ACHN (cell line): ENCODE measurements around the gene CNIH2.

Experiments
- DNase-seq: peaks from one replicate; pipeline ENCODE4 v3.0.0-alpha.2; 2015
- in situ Hi-C: cut with HindIII; loops from 2 replicates; pipeline ENCODE4 v1.10.0; 2017; ENCODE audit warnings: low sequenced_read_pairs, low pct_ligation_motif_present, low pct_unique_long_range_greater_than_20kb

CNIH2 gene

GRCh38 chr11:66321606-66322005 is 43.6 kb downstream of the CNIH2 start:
- in situ Hi-C loops = no loop called here
- no peak for DNase-seq

DNA sequence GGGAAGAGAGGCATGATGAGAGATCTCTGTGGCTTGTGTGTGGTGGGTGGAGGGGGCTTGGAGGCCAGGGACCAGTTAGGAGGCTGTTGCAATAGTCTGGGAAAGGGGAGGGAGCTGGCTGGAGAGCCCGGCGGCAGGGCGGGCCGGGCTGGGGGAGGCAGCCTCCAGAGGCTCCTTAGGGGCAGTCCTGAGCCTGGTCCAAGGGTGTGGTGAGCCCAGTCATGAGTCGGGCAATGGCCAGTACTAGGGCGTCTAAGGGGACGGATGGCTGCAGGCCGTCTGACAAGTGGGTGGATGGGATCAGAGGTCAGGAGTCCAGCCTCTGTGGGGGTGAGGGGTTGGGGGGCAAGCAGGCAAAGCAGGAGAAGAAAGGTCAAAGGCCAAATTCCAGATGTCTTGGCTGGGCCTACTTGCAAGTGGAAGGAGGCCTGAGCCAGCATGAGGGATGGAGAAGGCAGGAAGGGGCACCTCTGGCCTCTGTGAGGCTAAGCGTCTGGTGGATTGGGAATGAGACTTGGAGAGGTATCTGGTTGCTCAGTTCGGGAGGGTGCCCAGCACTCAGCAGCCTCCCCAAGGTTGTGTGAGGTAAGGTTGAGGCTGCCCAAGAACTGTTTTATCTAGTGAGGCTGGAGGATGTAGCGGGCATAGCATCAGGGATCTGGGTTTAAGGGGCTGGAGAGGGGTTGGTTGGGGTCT is 44.9 kb downstream of the CNIH2 start:
- no peak for DNase-seq
- in situ Hi-C loops = no loop called here

- in situ Hi-C loops = no loop called here
- DNase-seq = no peak
Observed at GRCh38 chr11:66323684-66324083, 45.7 kb downstream of the CNIH2 start.

DNA sequence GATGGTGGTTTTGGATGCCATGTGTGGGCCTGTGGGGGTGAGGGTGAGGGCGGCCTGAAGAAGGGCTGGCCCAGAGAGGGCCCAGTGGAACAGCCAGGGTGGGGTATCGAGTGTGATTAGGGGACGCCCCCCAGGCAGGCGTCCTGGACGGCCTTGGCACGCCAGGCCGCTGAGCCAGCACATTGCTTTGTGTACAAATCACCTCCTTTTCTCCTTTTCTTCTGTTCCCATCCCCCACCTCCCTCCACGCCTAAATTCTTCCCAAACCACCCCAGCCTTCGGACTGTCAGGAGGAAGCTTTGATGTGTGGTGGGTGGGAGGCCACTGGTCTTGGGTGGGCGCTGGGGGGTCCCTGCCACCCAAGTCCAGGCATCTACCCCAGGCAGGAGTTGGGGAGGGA is 46.7 kb downstream of the CNIH2 start:
- in situ Hi-C loops = no loop called here

GRCh38 chr11:66325263-66325671 is 47.3 kb downstream of the CNIH2 start:
- no peak for DNase-seq
- in situ Hi-C loops = no loop called here

More for the DNA sequence above, 46.7 kb downstream of the CNIH2 start:
- DNase-seq = no peak

DNA sequence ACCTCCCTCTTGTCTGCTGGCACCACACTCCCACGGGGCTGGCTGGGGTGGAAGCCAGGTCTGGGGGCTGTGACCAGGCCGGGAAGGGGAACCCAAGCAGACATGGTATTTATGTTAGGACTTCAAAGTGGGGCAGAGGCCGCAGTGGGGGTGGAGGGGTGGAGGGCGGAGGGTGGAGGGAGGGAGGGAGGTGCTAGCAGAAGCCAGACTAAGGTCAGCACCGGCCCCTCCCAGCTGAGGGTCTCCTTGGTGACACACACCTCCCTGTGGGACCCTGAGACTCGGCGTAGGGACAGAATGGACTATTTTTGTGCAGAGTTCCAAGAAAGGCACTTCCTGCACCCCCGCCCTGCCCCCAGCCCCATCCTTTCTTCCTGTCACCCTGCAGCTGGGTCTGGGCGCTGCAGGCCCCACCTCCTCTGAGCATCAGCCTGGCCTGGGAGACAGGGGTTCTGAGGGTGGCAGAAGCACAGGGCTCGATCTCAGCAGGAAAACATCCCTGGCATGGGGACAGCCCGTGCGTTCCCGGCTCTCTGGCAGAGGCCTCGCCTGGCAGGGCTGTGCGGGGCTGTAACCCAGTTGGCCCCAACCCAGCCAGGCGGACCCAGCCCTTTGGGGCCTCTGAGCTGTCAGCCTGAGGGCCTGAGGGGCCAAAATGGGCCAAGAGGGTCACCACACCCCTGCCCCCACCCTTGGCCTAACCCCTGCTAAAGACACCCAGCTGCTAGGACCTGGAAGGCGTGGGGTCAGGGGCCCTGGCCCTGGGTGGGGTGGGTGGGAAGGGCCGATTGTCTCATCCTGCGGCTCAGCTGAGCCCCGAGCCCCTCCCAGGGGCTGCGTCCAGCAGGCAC is 48.5 kb downstream of the CNIH2 start:
- in situ Hi-C loops = no loop called here
- no peak for DNase-seq

DNA sequence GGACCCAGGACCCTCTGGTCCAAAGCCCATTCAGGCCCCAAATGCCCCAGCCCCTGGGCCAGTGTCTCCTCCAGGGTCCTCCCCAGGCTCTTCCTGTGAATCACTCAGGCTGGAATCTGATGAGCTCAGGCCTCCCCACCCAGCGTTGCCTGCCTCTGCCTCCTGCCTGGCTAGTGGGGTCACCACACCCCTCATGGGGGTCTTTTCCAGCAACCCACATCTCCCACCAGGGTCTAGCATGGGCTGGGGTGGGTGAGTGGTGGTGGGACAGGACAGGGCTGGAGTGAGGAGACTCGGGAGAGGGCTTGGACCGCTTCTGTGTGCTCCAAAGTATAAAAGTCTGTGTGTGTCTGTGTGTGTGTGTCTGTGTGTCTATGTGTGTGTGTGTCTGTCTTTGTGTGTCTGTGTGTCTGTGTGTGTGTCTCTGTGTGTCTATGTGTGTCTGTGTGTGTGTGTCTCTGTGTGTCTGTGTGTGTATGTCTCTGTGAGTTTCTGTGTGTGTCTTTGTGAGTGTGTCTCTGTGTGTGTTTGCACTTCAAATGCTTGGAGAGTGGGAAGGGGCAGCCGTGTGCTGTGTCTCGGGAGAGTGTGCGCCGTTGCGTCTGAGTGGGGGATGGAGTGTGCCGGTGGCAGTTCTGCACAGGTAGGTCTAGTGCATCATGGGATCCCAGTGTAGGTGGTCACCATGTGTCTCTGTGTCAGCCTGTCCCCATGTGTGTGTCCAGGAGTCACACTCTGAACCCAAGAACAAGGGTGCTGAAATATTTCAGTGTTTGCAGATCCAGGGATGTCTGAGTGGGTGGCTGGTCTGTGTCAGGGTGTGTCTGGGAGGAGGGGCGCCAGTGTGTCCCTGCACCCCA is 49.4 kb downstream of the CNIH2 start:
- in situ Hi-C loops = no loop called here
- peak; percentile 46 for DNase-seq

DNA sequence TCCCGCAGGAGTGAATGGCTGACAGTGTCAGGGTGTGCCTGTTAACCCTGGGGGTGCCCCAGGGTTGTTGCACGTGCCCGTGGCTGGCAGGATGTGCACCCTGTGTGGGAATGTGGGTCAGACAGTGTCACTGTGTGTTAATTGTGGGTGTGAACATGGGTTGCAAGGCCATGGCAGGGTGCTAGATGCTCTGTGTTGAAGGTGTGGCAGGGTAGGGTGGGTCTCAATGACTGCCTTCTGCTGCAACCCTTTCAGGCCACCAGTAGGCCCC is 50.0 kb downstream of the CNIH2 start:
- in situ Hi-C loops = no loop called here
- no peak for DNase-seq

DNA sequence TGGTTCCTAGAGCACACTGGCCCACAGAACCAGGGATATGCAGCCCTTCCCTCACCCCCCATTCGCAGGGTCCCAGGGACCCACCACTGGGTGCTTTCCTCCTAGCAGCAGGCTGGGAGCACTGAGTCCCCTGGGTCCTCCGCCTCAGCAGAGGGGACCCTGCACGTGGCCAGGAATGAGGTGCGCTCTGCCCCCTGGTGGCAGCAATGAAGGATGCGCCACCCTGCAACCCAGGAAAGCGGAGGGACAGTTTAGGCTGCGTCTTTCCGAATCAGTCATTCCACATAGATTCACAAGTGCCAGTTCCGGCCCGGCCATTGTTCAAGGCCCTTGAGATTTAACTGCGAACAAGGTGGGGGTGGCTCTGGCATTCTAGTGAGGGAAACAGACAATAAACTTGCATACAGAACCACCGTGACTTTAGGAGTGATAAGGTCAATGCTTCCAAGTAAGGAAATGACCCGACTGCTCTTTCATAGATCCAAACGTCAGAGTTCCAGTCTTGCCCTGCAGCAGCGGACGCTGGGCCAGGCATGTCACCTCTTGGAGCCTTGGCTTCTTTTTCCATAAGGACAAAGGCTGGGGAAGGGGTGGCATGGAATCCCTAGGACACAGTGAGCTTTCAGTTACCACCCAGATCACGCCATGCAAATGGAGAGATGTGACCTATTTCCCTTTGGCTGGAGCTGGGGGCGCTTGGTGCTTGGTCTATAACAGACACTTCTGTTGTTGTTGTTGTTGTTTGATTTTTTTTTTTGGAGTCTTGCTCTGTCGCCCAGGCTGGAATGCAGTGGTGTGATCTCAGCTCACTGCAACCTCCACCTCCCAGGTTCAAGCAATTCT is 50.5 kb downstream of the CNIH2 start:
- peak; percentile 69 for DNase-seq
- in situ Hi-C loops = no loop called here

DNA sequence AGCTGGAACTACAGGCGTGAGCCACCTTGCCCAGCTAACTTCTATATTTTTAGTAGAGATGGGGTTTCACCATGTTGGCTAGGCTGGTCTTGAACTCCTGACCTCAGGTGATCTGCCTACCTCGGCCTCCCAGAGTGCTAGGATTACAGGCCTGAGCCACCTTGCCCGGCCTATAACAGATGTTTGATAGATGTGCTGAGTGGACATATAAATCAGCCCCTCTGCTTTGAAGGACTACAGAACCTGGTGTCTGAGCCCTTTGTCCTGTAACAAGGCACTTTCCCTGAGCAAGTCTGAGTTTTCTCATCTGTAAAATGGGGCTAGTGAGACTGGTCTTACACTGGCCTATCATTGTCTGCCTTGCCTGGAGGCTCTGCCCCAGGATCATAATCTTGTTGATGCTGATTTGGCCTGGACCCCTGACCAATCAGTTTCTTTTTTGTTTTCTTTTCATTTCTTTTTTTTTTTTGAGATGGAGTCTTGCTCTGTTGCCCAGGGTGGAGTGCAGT is 51.2 kb downstream of the CNIH2 start:
- in situ Hi-C loops = no loop called here
- no peak for DNase-seq

DNA sequence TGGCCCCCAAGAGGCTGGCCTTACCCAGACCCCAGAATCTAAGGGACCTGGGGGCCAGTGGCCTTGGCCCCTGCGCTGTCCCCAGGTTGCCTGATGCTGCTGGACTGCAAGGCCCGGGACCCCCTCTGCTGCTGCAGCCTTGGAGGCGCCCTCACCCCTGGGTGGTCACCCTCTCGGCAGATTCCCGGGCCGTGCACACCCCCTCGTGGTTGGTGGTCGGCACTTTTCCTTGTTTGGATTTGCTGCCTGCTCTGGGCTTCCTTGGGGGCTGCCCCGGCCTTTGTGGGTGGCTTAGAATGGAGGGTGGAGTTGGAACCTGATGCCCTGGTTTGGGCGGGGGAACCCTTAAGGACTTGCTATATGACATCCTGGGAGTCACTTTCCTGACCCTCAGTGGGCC is 53.0 kb downstream of the CNIH2 start:
- in situ Hi-C loops = no loop called here
- DNase-seq = no peak

DNA sequence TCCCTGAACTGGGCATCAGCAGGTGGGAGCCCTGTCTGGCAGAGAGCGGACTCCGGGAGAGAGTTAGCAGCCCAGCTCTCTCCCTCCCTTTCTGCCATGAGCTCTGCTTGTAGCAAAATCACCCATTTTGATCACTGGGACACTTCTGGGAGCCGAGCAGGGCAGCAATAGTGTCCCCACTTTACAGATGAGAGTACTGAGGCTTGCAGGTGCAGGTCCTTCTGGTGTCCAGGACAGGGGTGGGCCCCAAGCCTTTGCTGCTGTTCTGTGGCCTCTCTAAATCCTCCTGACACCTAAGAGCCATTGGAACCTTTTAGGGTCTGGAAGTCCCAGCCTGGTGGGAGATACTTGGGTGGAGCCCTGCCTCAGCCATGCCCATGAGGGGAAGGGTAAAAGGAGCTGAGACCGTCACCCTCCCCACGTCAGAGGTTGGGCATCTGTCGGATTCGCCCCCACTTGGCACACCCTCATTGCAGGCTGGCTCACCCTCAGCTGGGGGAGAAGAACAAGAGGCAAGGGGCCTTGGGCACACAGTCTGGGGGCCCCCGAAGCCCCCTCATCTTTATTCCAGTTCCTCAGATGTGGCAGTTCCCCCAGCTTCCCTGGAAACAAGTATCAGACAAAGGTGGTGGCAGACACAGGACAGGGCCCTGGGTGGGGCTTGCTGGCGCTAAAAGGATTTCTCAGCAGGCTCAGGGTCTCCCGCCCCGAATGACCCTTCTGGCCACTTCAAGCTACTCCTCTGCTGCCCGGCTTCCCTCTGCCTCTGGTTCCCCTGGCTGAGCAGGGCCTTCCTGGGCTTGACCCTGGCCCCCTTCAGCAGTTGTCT is 53.8 kb downstream of the CNIH2 start:
- in situ Hi-C loops = no loop called here
- no peak for DNase-seq

- in situ Hi-C loops = no loop called here
- no peak for DNase-seq
Observed at GRCh38 chr11:66332371-66333219, 54.6 kb downstream of the CNIH2 start.

- in situ Hi-C loops = no loop called here
- no peak for DNase-seq
Observed at GRCh38 chr11:66333220-66333877, 55.4 kb downstream of the CNIH2 start.
